Upper lobe of left lung (tissue), 4 donors: ENCODE results near the gene IGSF21.

ENCODE experiments used
- POLR2A ChIP-seq, 4 donors: fragments of 450-650 bp; IDR thresholded peaks; one replicate each; pipeline ENCODE4 v1.5.1; 2016 to 2017; ENCODE audit warnings: antibody characterized with exemption in 4 of 4, mild to moderate bottlenecking in 2 of 4
- TF ChIP-seq, protein P1 (sequence below), 6 experiments: fragments of 450-650 bp in 4 of 6; fragments of 200-600 bp in 2 of 6; sonication (generic) in 2 of 6; IDR thresholded peaks; one replicate each; pipeline ENCODE4 v1.5.1; 2016 to 2019; ENCODE audit warnings: antibody characterized with exemption in 6 of 6

DNA sequence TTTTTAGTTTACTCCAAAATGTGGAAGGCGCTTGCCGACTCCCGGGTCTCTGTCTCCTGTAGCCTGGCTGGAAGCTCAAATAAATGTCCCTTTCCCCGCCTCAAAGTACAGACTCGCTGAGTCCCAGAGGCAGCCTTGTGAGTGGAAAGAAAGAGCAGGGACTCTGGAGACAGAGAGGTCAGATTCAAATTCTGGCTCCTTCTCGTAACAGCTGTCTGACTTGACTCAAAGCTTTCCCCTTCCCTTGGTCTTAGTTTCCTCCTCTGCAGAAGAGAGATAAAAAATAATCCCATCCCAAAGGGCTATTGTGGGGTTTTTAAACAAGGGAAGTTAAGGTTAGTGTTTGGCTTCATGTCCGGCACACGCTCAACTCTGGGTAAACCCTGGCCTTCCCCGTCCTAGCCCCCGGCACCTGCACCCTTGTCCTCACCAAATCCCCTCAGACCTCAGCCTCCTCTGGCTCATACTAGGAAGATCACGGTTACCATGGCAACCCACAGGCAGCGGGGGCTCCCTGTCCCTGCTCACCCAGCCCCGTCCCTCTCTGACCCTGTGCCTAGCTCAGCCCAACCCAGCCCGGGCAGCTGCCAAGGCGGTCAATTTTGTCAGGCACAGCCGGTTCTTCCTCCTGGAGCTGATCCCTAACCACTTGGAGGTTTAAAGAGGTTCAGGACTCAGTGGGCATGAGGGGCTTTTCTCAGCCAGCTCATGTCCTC is 49.2 kb upstream of the IGSF21 start:
- TF ChIP-seq, protein P1, sequence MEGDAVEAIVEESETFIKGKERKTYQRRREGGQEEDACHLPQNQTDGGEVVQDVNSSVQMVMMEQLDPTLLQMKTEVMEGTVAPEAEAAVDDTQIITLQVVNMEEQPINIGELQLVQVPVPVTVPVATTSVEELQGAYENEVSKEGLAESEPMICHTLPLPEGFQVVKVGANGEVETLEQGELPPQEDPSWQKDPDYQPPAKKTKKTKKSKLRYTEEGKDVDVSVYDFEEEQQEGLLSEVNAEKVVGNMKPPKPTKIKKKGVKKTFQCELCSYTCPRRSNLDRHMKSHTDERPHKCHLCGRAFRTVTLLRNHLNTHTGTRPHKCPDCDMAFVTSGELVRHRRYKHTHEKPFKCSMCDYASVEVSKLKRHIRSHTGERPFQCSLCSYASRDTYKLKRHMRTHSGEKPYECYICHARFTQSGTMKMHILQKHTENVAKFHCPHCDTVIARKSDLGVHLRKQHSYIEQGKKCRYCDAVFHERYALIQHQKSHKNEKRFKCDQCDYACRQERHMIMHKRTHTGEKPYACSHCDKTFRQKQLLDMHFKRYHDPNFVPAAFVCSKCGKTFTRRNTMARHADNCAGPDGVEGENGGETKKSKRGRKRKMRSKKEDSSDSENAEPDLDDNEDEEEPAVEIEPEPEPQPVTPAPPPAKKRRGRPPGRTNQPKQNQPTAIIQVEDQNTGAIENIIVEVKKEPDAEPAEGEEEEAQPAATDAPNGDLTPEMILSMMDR (IDR thresholded peaks at IDR 0.05) = no peak
- no peak for TF ChIP-seq POLR2A (IDR thresholded peaks at IDR 0.05)
